NCI-H1417 (cell line): Measurements from ENCODE around the gene INPP5J.
A peak's percentile ranks its signal among the peaks of the same experiment; 100 is the strongest.
"Not testable (repeated sequence)": the region's sequence is repeated elsewhere in the genome, so short reads cannot be mapped to it uniquely, and the experiment has no call there.

ENCODE experiments used
- DNase-seq, 3 experiments: peaks; one replicate each; lab custom pipeline; 2025; lab: John Stamatoyannopoulos, UW

The INPP5J gene

GRCh38 chr22:31144223-31144622 lies 21.5 kb downstream of the INPP5J start:
- DNase-seq, result no peak

GRCh38 chr22:31148488-31148887 lies 25.7 kb downstream of the INPP5J start:
- DNase-seq, result no peak

GRCh38 chr22:31148953-31149627 lies 26.3 kb downstream of the INPP5J start:
- DNase-seq, result peak; percentile 39 to 71 (median 47)

GRCh38 chr22:31150615-31151014 lies 27.8 kb downstream of the INPP5J start:
- no peak for DNase-seq

GRCh38 chr22:31151872-31152271 lies 29.1 kb downstream of the INPP5J start:
- DNase-seq, result no peak

- no peak for DNase-seq
These were observed 30.6 kb downstream of the INPP5J start for GRCh38 chr22:31153357-31153756.

- DNase-seq, result no peak
These were observed 32.2 kb downstream of the INPP5J start for GRCh38 chr22:31154975-31155374.

- no peak for DNase-seq
These were observed 32.7 kb downstream of the INPP5J start for GRCh38 chr22:31155422-31155821.

GRCh38 chr22:31160328-31160978 lies 37.7 kb downstream of the INPP5J start:
- DNase-seq, result peak in 2 of 3 experiments; percentile 11 to 56

- DNase-seq, result no peak
These were observed 38.6 kb downstream of the INPP5J start for GRCh38 chr22:31161386-31161785.

- DNase-seq, result no peak
These were observed 39.4 kb downstream of the INPP5J start for GRCh38 chr22:31162015-31162765.

- no peak for DNase-seq
These were observed 48.2 kb downstream of the INPP5J start for GRCh38 chr22:31170971-31171370.

- DNase-seq, result not testable (repeated sequence)
These were observed 49.0 kb downstream of the INPP5J start for GRCh38 chr22:31171734-31172133.

GRCh38 chr22:31173386-31174145 lies 50.8 kb downstream of the INPP5J start:
- DNase-seq, result no peak

GRCh38 chr22:31176923-31177322 lies 54.2 kb downstream of the INPP5J start:
- no peak for DNase-seq

GRCh38 chr22:31177420-31178162 lies 54.8 kb downstream of the INPP5J start:
- no peak for DNase-seq

GRCh38 chr22:31178859-31179258 lies 56.1 kb downstream of the INPP5J start:
- no peak for DNase-seq

GRCh38 chr22:31179345-31179744 lies 56.6 kb downstream of the INPP5J start:
- DNase-seq, result no peak

- no peak for DNase-seq
These were observed 61.2 kb downstream of the INPP5J start for GRCh38 chr22:31184015-31184414.
